Stimulated activated CD8-positive, alpha-beta memory T cell treated with anti-CD3 and anti-CD28 coated beads, Interleukin-12 subunit alpha, Interleukin-12 subunit beta, amount 100 ng/mL, for 4 hours (primary cell): ENCODE results near the gene SPINK8.
"Not testable (repeated sequence)": the region's sequence is repeated elsewhere in the genome, so short reads cannot be mapped to it uniquely, and the experiment has no call there.

ENCODE experiments used
- DNase-seq: peaks from one replicate; pipeline ENCODE4 v3.0.0-alpha.2; 2020; ENCODE audit warnings: low read depth

SPINK8 gene

DNA sequence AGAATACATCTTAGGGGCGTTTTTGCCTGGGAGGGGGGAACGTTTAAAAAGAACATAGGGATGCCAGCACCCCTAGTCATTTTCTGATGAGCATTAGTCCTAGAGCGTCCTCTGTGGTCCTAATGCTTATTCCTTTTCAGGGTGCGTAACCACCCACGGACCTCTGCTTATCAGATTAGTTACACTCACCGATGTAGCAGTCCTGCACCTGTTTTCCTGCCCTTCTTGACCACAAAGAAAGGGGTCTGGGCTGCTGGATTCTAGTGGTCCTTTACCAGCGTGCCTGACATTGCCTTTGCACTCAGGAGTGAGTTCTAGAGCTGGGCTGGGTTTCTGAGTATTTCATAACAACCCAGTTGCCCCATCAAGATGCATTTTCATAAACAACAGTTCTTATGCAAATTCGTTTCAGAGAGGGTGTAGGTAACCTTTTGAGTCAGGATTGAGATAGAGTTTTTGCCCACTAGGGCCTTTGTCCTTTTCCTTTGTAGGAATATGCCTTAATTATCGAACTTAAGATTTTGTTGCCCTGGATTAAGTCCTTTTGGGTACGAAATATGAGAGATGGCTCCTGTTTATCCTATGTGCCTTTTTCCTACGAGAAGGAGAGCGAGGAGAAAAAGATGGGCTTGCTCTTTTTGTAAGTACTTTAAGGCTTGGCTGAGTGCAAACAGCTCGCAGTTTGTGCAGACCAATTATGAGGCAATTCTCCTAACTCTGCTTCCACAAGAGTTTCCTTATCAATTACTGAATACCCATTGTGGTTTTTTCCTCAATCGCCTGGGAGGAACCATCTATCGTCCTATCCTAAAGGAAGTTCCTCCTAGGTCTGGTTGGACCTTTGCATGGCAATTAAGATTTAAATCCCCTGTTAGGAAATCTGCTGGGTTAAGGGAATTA is at the start of gene SPINK8:
Gene SPINK8, minus strand, starts transcription at position 316 of the 900 bp plus-strand sequence. CDS start 5,320 bp downstream, outside the sequence.
- not testable (repeated sequence) for DNase-seq

GRCh38 chr3:48372862-48373435 is 39.5 kb upstream of the SPINK8 start:
- no peak for DNase-seq

DNA sequence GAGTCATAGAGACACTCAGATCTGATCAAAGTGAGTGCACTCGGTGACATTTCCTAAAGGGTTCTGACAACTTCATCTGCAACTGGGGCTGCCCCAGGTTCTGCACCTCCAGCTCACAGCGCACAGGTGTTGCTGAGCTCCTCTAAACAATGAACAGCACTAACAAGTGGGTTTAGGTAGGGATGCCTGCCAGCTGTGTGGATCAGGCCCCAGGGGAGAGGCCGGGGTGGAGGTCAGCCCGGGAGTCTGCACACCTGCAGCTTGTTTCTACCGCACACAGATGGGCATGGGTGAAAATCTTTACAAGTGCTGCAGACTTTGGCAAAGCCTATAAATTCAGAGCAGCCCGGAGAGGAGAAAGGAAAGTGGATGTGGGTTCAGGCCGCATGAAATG is 38.9 kb upstream of the SPINK8 start:
- DNase-seq = no peak

DNA sequence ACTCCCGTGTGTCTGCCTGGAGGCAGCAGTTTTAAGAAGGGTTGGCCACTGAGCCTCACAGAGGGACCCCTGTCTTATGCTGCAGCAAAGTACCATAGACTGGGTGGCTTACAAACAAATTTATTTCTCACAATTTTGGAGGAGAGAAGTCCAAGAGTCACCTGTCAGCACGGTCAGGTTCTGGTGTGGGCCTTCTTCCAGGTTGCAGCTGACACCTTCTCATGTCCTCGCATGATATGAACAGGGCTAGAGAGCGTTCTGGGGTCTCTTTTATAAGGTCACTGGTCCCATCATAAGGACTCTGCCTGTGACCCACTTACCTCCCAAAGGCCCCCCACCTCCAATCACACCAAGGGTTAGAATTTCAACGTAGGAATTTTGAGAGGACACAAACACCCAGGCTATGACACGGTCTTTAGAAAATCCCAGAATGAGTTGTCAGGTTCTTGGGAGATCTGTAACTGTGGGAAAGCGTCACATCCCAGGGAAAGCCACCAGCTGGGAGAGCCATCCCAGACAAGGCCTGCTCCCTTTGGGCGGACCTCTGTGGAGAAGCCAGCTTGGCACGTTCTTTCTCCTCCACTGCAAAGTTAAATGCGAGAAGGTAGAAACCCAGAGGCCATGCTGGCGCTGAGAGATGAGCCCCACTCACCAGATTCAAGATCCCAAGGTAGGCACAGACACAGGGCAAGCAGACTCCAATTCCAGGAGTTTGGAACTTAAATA is 38.4 kb upstream of the SPINK8 start, which contains the start of gene FBXW12:
Gene FBXW12, plus strand, starts transcription at position 569 of the 726 bp plus-strand sequence. CDS start 549 bp downstream, outside the sequence.
- no peak for DNase-seq

- no peak for DNase-seq
Measured at GRCh38 chr3:48370333-48370713, 36.9 kb upstream of the SPINK8 start.

- DNase-seq = no peak
Measured at GRCh38 chr3:48369693-48370332, 36.4 kb upstream of the SPINK8 start.

DNA sequence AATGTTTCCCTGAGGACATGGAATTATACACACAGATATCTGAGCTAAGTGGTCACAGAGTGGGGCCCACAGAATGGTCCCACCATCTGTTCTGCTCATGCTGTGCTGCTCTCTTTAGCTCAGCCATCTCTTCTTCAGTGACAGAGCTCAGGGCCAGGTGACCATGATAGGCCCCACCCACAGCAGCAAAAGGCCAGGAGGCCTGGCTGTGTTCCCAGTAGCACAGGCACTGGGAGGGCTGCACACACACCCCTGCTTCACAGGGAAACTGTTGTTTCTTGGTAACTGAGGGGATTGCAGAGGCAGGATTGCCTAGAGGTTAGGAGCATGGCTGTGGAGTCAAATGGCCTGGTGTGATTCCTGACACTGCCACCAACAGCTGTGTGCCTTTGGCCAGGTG is 33.7 kb upstream of the SPINK8 start:
- DNase-seq = no peak

DNA sequence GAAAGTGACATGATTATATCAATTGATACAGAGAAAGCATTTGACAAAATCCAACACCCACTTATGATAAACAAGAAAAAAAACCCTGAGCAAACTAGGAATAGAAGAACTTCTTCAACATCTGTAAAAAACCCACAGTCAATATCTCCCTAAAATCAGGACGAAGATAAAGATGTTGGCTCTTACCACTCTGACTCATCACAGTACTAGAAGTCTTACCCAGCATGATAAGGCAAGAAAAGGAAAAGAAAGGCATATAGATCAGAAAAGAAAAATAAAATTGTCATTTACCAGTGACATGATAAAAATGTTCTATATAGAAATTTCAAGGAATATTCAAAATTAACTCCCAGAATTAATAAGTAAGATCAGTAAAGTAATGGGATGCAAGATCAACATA is 31.4 kb upstream of the SPINK8 start:
- no peak for DNase-seq

GRCh38 chr3:48361928-48362327 is 28.5 kb upstream of the SPINK8 start:
- no peak for DNase-seq

GRCh38 chr3:48356419-48356818 is 23.0 kb upstream of the SPINK8 start:
- DNase-seq = no peak

- DNase-seq = no peak
Measured at GRCh38 chr3:48353987-48354386, 20.5 kb upstream of the SPINK8 start.

DNA sequence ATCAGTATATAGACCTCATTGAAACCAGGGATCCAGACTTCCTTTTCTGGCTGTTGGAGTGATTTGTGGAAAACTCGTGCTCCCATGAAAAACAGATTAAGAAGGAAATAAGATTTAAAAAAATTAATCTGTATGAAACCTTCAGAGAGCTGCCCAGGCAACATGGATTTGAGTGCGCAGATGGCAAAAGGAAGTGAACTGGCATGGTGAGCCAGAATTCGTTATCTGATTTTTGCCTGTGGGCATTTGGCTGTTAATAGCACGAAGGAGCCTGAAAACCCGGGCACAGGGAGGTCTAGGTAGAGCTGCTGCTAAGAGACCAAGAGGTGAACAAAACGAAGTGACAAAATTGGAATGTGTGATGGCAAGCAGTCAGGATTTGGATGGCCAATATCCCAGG is 19.1 kb upstream of the SPINK8 start:
- DNase-seq = no peak

DNA sequence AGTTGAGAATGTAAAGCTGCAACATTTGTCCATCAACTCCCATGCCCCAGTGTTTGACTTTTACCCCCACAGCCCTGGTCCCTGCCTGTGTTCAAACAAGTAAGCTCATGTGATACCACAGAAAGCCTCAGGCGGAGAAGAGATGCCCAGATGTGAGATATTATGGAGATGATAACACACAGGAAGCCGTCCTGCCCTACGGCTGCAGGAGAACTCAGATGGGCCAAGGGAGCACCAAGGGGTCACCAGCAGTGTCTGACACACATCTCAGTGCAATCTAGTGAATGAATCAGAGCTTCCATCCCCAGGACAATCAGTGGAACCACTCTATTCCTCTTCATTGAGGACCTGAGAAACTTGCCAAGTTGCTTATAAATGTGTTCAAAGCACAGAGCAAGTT is 14.0 kb upstream of the SPINK8 start:
- DNase-seq = no peak

DNA sequence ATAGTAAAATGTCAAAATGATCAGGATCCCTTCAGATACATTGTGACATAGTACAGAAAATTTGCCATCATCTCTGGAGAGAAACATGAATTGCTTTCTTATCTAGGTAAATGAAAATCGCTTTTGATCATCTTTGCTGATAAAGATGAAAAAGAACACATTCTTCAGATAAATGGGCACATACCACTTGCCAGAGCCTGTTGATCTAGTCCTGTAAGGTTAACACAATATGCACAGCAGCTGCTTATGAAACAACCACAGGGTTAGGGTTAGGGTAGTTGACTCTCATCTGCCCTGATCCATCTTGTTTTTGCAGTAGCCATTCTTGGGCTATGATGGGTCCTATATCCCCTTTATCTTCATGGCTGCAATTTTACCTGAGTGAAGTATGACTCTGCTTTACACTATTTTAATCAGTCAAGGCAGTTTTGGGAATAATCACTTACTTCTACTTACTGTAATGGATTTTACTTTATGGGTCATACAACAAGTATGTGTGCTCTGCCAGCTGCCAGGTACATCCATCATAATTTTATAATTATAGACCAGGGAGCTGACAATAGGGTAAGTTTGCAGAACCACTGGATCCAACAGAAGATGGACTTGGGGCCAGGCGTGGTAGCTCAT is 12.6 kb upstream of the SPINK8 start:
- DNase-seq = no peak

GRCh38 chr3:48344867-48345507 is 11.5 kb upstream of the SPINK8 start:
- no peak for DNase-seq

- DNase-seq = no peak
Measured at GRCh38 chr3:48343432-48343831, 10.0 kb upstream of the SPINK8 start.

GRCh38 chr3:48338635-48339034 is 5.2 kb upstream of the SPINK8 start:
- DNase-seq = no peak

DNA sequence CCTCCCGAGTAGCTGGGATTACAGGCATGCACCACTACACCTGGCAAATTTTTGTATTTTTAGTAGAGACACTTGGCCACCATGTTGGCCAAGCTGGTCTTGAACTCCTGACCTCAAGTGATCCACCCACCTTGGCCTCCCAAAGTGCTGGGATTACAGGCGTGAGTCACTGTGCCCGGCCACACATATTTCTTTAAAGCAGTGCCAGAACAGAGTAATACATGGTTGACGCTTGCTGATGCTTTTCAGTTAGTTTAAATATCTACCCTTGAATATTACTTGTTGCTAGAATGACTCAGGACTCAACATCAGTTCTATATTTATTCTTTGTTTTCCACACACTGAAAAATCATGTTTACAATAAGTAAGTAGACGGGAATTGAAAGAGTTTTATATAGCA is 4.1 kb upstream of the SPINK8 start:
- not testable (repeated sequence) for DNase-seq

DNA sequence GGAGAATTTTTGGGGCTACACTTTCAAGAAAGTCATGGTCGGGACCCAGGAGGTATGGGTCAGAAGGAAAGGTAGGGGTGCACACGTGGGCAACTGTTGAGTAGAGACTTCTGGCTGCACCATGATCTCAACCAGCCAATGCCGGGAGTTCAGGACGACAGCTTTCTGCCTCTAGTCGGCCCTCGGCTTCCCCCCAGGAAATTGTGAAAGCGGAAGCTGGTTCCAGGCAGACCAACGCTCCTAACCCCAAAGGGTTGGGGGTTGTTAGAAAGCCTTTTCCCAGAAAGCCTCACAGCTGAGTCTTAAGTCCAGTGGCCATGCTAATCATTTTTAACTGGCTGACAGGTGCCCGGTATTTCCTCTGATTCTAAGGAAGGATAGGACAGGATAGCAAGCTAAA is 1.8 kb upstream of the SPINK8 start:
- DNase-seq = not testable (repeated sequence)

- DNase-seq = no peak
Measured at GRCh38 chr3:48334605-48335004, 1.1 kb upstream of the SPINK8 start.

- DNase-seq = not testable (repeated sequence)
Measured at GRCh38 chr3:48331706-48332435, 1.6 kb downstream of the SPINK8 start.
